22Rv1 (cell line): ENCODE measurements around the gene GATA2.

Experiments
- ZFX ChIP-seq: fragments of 450-650 bp; IDR thresholded peaks from 2 replicates; pipeline ENCODE4 v1.6.1; 2017; ENCODE audit warnings: antibody characterized with exemption, borderline replicate concordance
- TF ChIP-seq, protein P1 (sequence below): fragments of 450-650 bp; IDR thresholded peaks from 2 replicates; pipeline ENCODE4 v1.5.1; 2017; ENCODE audit warnings: mild to moderate bottlenecking

DNA sequence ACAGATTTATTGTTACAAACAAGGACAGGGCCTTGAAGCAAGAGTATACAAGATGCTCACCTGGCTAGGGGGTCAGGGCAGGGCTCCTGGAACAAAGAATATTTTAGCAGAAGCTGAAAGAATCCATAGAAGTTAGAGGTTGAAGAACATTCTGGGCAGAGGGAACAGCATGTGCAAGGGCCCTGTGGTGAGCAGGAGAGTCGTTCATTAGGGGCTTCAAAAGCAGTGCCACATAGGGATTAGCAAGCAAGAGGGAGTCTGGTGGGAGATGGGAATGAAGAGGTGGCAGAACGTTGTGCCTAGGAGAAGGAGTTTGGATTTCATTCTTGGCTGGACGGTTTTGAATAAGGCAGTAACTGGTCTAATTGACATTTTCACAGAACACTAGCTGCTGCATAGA is 49.2 kb downstream of the GATA2 start:
- TF ChIP-seq, protein P1, sequence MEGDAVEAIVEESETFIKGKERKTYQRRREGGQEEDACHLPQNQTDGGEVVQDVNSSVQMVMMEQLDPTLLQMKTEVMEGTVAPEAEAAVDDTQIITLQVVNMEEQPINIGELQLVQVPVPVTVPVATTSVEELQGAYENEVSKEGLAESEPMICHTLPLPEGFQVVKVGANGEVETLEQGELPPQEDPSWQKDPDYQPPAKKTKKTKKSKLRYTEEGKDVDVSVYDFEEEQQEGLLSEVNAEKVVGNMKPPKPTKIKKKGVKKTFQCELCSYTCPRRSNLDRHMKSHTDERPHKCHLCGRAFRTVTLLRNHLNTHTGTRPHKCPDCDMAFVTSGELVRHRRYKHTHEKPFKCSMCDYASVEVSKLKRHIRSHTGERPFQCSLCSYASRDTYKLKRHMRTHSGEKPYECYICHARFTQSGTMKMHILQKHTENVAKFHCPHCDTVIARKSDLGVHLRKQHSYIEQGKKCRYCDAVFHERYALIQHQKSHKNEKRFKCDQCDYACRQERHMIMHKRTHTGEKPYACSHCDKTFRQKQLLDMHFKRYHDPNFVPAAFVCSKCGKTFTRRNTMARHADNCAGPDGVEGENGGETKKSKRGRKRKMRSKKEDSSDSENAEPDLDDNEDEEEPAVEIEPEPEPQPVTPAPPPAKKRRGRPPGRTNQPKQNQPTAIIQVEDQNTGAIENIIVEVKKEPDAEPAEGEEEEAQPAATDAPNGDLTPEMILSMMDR, result no peak
- no peak for TF ChIP-seq ZFX
